Osteoblast (primary cell): ENCODE measurements around the gene AMPH. TPM values are rescaled to one million over a fixed set of nuclear protein-coding genes. Genes with fewer than 3 reads are reported as not detected.

Source experiments
- DNase-seq: peaks from one replicate; pipeline ENCODE4 v3.0.0; 2011; ENCODE audit warnings: low spot score, mixed read lengths; ENCODE audit not compliant: insufficient read length; ENCODE audit errors: missing footprints
- H2AFZ ChIP-seq: 2 replicates; pipeline ENCODE4 v1.6.0; 2011; ENCODE audit warnings: mild to moderate bottlenecking, low read length
- H3K27ac ChIP-seq: 2 replicates; pipeline ENCODE4 v1.5.1; 2011; ENCODE audit warnings: mild to moderate bottlenecking, low read depth, low read length, moderate library complexity
- H3K27me3 ChIP-seq: 2 replicates; pipeline ENCODE4 v1.6.0; 2012; ENCODE audit warnings: mild to moderate bottlenecking, control low read depth, inconsistent platforms, low read length, moderate library complexity; ENCODE audit not compliant: insufficient read depth
- H3K36me3 ChIP-seq: 2 replicates; pipeline ENCODE4 v1.5.1; 2011; ENCODE audit warnings: mild to moderate bottlenecking, low read length, control low read depth, moderate library complexity; ENCODE audit not compliant: insufficient read depth
- H3K4me1 ChIP-seq: 2 replicates; pipeline ENCODE4 v1.5.1; 2011; ENCODE audit warnings: mild to moderate bottlenecking, low read length, control low read depth, moderate library complexity; ENCODE audit not compliant: insufficient read depth
- H3K4me2 ChIP-seq: 2 replicates; pipeline ENCODE4 v1.6.0; 2011; ENCODE audit warnings: mild to moderate bottlenecking, low read length; ENCODE audit not compliant: insufficient read depth
- H3K4me3 ChIP-seq: fragments of 200-600 bp; sonication (generic); 3 replicates; pipeline ENCODE4 v1.5.1; 2012; ENCODE audit warnings: mild to moderate bottlenecking, low read length, inconsistent platforms; ENCODE audit not compliant: insufficient read depth
- H3K79me2 ChIP-seq: 2 replicates; pipeline ENCODE4 v1.6.0; 2012; ENCODE audit warnings: mild to moderate bottlenecking, low read length, control low read depth, inconsistent platforms; ENCODE audit not compliant: insufficient read depth
- H3K9me3 ChIP-seq: 2 replicates; pipeline ENCODE4 v1.5.1; 2011; ENCODE audit warnings: low read depth, low read length, control low read depth
- H4K20me1 ChIP-seq: 2 replicates; pipeline ENCODE4 v1.6.0; 2012; ENCODE audit warnings: mild to moderate bottlenecking, low read length, control low read depth; ENCODE audit not compliant: insufficient read depth
- total RNA-seq: library from RNA; depleted of rRNA; stranded (reverse); fragments of >200 nt; gene quantifications from 2 replicates; pipeline ENCODE4 v1.2.3, GENCODE V29; 2012
- TF ChIP-seq, protein P1 (sequence below): IDR thresholded peaks from 2 replicates; pipeline ENCODE4 v1.5.1; 2011; ENCODE audit warnings: mild to moderate bottlenecking, low read depth, low read length, moderate library complexity; ENCODE audit errors: extremely low read depth

AMPH gene
- total RNA-seq, 1 donor = 1.1 TPM

DNA sequence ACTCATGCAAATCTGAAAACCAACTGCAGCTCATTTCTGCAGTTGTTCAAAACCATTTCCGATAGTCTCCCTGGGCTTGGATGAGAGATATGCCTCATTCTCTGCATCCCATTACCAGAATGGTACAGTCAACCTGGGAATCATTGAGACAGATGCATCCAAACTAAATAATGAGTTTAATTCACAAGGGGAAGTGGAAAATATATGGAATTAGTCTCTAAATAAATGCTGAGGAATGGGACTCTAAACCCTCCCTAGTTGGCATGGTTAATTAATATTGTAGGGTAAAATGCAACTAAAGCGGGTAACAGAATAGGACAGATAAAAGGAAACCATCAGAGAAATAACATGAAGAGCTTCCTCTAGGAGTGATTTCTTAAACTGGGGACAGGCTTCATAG lies 118.9 kb downstream of the AMPH start:
- no peaks in the 10 kb centered on the region for H3K27me3 ChIP-seq
- H3K4me2 ChIP-seq = no peak overlapping the region
- H4K20me1 ChIP-seq = no peaks in the 10 kb centered on the region
- no peak overlapping the region for H2AFZ ChIP-seq
- H3K9me3 ChIP-seq = no peaks in the 10 kb centered on the region
- no peaks in the 10 kb centered on the region for H3K4me1 ChIP-seq
- no peaks in the 10 kb centered on the region for H3K36me3 ChIP-seq
- TF ChIP-seq, protein P1, sequence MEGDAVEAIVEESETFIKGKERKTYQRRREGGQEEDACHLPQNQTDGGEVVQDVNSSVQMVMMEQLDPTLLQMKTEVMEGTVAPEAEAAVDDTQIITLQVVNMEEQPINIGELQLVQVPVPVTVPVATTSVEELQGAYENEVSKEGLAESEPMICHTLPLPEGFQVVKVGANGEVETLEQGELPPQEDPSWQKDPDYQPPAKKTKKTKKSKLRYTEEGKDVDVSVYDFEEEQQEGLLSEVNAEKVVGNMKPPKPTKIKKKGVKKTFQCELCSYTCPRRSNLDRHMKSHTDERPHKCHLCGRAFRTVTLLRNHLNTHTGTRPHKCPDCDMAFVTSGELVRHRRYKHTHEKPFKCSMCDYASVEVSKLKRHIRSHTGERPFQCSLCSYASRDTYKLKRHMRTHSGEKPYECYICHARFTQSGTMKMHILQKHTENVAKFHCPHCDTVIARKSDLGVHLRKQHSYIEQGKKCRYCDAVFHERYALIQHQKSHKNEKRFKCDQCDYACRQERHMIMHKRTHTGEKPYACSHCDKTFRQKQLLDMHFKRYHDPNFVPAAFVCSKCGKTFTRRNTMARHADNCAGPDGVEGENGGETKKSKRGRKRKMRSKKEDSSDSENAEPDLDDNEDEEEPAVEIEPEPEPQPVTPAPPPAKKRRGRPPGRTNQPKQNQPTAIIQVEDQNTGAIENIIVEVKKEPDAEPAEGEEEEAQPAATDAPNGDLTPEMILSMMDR = no peak
- H3K27ac ChIP-seq = no peak overlapping the region
- no peak for DNase-seq
- no peaks in the 10 kb centered on the region for H3K79me2 ChIP-seq
- H3K4me3 ChIP-seq = no peak overlapping the region

DNA sequence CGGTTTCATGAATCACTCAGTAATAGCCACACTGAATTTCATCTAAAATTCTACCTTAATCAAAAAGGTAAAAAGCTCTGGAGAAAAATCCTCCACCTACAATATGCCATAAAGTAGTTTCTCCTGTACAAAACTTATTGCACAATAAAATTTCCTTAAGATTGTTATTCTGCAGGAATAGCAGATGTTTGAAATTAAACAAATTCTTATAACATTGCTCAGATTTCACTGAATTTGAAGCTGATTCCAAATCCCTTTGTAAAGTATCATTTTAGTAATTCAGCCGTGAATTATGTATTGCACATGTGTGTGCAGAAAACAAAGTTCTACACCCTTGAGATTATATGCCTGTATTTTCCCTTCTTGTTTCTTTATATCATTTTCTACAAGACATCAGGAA lies 123.8 kb downstream of the AMPH start:
- Histone ChIP-seq H3K79me2 (no peaks in the 10 kb centered on the region), H2AFZ (no peak overlapping the region), H3K9me3 (no peaks in the 10 kb centered on the region), H3K4me1 (no peaks in the 10 kb centered on the region), H3K4me2 (no peak overlapping the region), H4K20me1 (no peaks in the 10 kb centered on the region), H3K36me3 (no peaks in the 10 kb centered on the region), H3K27ac (no peak overlapping the region), H3K27me3 (no peaks in the 10 kb centered on the region), H3K4me3 (no peak overlapping the region)
- DNase-seq = no peak
- TF ChIP-seq, protein P1 = no peak

DNA sequence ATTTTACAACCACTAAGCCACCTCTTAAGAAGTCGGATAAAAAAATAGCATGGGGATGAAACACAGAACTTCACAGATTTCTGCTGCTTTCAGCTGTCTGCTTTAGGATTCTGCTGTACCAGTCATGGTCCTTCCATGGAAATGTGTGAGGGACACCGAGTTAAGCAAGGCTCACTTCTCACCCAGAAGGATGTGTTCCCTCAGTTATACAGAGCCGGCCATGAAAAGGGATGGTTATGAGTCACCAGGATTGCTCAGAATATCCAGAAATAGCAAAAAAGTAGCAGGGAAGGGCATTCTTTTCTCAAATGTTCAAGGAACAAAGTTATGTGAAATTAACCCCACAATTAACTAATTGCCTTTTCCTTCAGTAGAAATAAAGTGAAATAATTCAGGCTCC lies 124.4 kb downstream of the AMPH start:
- Histone ChIP-seq H3K36me3 (no peaks in the 10 kb centered on the region), H3K4me3 (no peak overlapping the region), H3K4me1 (no peaks in the 10 kb centered on the region), H2AFZ (no peak overlapping the region), H3K4me2 (no peak overlapping the region), H3K27ac (no peak overlapping the region), H3K9me3 (no peaks in the 10 kb centered on the region), H3K27me3 (no peaks in the 10 kb centered on the region), H3K79me2 (no peaks in the 10 kb centered on the region), H4K20me1 (no peaks in the 10 kb centered on the region)
- TF ChIP-seq, protein P1 = no peak
- no peak for DNase-seq

DNA sequence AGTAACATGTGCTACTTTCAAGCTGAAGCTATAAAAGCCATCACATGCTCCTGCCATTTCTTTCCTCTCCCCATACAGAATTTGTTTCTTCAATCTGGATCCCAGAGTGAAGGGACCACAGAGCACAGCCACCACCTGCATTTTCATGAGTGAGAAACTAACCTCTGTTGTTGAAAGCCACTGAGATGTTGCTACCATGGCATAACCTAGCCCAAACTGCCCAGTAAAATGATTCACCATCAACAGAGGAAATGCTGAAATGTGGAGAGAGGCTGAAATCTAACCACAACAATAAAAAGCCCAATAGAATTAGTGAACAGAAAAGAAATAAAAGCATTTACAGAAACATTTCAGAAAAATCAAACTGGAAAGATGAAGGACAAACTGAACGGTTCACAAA lies 125.2 kb downstream of the AMPH start:
- H4K20me1 ChIP-seq = no peaks in the 10 kb centered on the region
- H3K4me2 ChIP-seq = no peak overlapping the region

More for the DNA sequence above, 125.2 kb downstream of the AMPH start:
- TF ChIP-seq, protein P1 = no peak
- DNase-seq = no peak
- Histone ChIP-seq H3K4me1 (no peaks in the 10 kb centered on the region), H2AFZ (no peak overlapping the region), H3K27me3 (no peaks in the 10 kb centered on the region), H3K79me2 (no peaks in the 10 kb centered on the region), H3K4me3 (no peak overlapping the region), H3K36me3 (no peaks in the 10 kb centered on the region), H3K27ac (no peak overlapping the region), H3K9me3 (no peaks in the 10 kb centered on the region)
